ENCODE results near the gene BUD31.
"Not testable (repeated sequence)": the region's sequence is repeated elsewhere in the genome, so short reads cannot be mapped to it uniquely, and the experiment has no call there.

The BUD31 gene

GRCh38 chr7:99373091-99374066, 35.4 kb upstream of the BUD31 start:
- Histone ChIP-seq H3K9me3 (no peaks in the 10 kb centered on the region), H3K36me3 (peaks cover 32% of the 10 kb centered on the region), H3K4me1 (ENCODE audit: control insufficient read depth in 1 of 2, insufficient read depth in 1 of 2, low read depth in 1 of 2, low read length in 1 of 2) (peaks cover 36 to 39% of the 10 kb centered on the region in 2 experiments), H3K27me3 (no peaks in the 10 kb centered on the region), H3K4me3 (ENCODE audit: low read depth in 1 of 2, low read length in 1 of 2) (peak overlapping the region; percentile 82 to 100), H3K27ac (peak overlapping the region; percentile 92)
- TF ChIP-seq CTCF (IDR thresholded peaks at IDR 0.05), result no peak

- H3K4me3 ChIP-seq (ENCODE audit: low read depth in 1 of 2, low read length in 1 of 2), result peak within 1 kb of the TSS; percentile 82 to 100
- peak; percentile 23 for TF ChIP-seq CTCF (IDR thresholded peaks at IDR 0.05)
- peak within 1 kb of the TSS; percentile 92 for H3K27ac ChIP-seq
- peaks cover 23% of the 10 kb centered on the region for H3K36me3 ChIP-seq
- H3K9me3 ChIP-seq, result no peaks in the 10 kb centered on the region
- H3K4me1 ChIP-seq (ENCODE audit: control insufficient read depth in 1 of 2, insufficient read depth in 1 of 2, low read depth in 1 of 2, low read length in 1 of 2), result peaks cover 46 to 49% of the 10 kb centered on the region in 2 experiments
- no peaks in the 10 kb centered on the region for H3K27me3 ChIP-seq
These were observed 34.4 kb upstream of the BUD31 start, which contains the start of gene ARPC1B for GRCh38 chr7:99374111-99375064. TSS of gene ARPC1B (plus strand) at chr7:99374730. CDS start at chr7:99385715, 10,985 bp downstream.

- Histone ChIP-seq H3K27ac (peak overlapping the region; percentile 92), H3K27me3 (no peaks in the 10 kb centered on the region), H3K4me1 (ENCODE audit: control insufficient read depth in 1 of 2, insufficient read depth in 1 of 2, low read depth in 1 of 2, low read length in 1 of 2) (peaks cover 55 to 57% of the 10 kb centered on the region in 2 experiments), H3K36me3 (peaks cover 22% of the 10 kb centered on the region), H3K4me3 (ENCODE audit: low read depth in 1 of 2, low read length in 1 of 2) (peak overlapping the region; percentile 82 to 100), H3K9me3 (no peaks in the 10 kb centered on the region)
- peak; percentile 32 for TF ChIP-seq CTCF (IDR thresholded peaks at IDR 0.05)
These were observed 33.5 kb upstream of the BUD31 start for GRCh38 chr7:99375070-99375807.

GRCh38 chr7:99379043-99379577, 29.7 kb upstream of the BUD31 start:
- Histone ChIP-seq H3K27ac (peak overlapping the region; percentile 92), H3K9me3 (no peaks in the 10 kb centered on the region), H3K4me3 (ENCODE audit: low read depth in 1 of 2, low read length in 1 of 2) (peak overlapping the region; percentile 61 to 100), H3K36me3 (peaks cover 48% of the 10 kb centered on the region), H3K4me1 (ENCODE audit: control insufficient read depth in 1 of 2, insufficient read depth in 1 of 2, low read depth in 1 of 2, low read length in 1 of 2) (peaks cover 69 to 78% of the 10 kb centered on the region in 2 experiments), H3K27me3 (no peaks in the 10 kb centered on the region)
- peak; percentile 23 for TF ChIP-seq CTCF (IDR thresholded peaks at IDR 0.05)

GRCh38 chr7:99379693-99380031, 29.1 kb upstream of the BUD31 start:
- H3K4me3 ChIP-seq (ENCODE audit: low read depth in 1 of 2, low read length in 1 of 2), result peak overlapping the region; percentile 61 to 100
- not testable (repeated sequence) for H3K9me3 ChIP-seq, H3K27me3 ChIP-seq
- peak overlapping the region; percentile 92 for H3K27ac ChIP-seq
- H3K4me1 ChIP-seq (ENCODE audit: control insufficient read depth in 1 of 2, insufficient read depth in 1 of 2, low read depth in 1 of 2, low read length in 1 of 2), result peaks cover 71 to 80% of the 10 kb centered on the region in 2 experiments
- peaks cover 53% of the 10 kb centered on the region for H3K36me3 ChIP-seq
